Chondrocyte (in vitro differentiated cells): ENCODE results near the gene ATP8A1. TPM values are rescaled to one million over a fixed set of nuclear protein-coding genes. Genes with fewer than 3 reads are reported as not detected.

ENCODE experiments used
- DNase-seq: peaks from one replicate; pipeline ENCODE4 v3.0.0; 2021; ENCODE audit warnings: mixed read lengths, low spot score
- H3K27ac Mint-ChIP-seq: one replicate; pipeline ENCODE4 v1.8.0; 2021; ENCODE audit warnings: mild to moderate bottlenecking, moderate library complexity, mixed read lengths; ENCODE audit not compliant: unreplicated experiment
- H3K27me3 Mint-ChIP-seq: 2 replicates; pipeline ENCODE4 v1.8.0; 2021; ENCODE audit warnings: low read depth, mixed read lengths
- H3K36me3 Mint-ChIP-seq: 2 replicates; pipeline ENCODE4 v1.8.0; 2021; ENCODE audit warnings: low read depth, mixed read lengths
- H3K4me1 Mint-ChIP-seq: 2 replicates; pipeline ENCODE4 v1.8.0; 2021; ENCODE audit warnings: low read depth, mild to moderate bottlenecking, mixed read lengths
- H3K4me3 Mint-ChIP-seq: one replicate; pipeline ENCODE4 v1.8.0; 2021; ENCODE audit warnings: mild to moderate bottlenecking, moderate library complexity, mixed read lengths; ENCODE audit not compliant: unreplicated experiment
- H3K9me3 Mint-ChIP-seq: 2 replicates; pipeline ENCODE4 v1.8.0; 2021; ENCODE audit warnings: low read depth, mixed read lengths
- total RNA-seq: library from RNA; stranded (reverse); gene quantifications from 3 replicates; pipeline ENCODE4 v1.2.1, GENCODE V29; 2021
- TF ChIP-seq, protein P1 (sequence below): fragments of 200-600 bp; sonication (generic); IDR thresholded peaks from 2 replicates; pipeline ENCODE4 v1.5.0; 2021; ENCODE audit warnings: antibody characterized with exemption, mild to moderate bottlenecking, moderate library complexity

ATP8A1 gene
- total RNA-seq, 1 donor from 2014 or later, result 0.25 TPM

DNA sequence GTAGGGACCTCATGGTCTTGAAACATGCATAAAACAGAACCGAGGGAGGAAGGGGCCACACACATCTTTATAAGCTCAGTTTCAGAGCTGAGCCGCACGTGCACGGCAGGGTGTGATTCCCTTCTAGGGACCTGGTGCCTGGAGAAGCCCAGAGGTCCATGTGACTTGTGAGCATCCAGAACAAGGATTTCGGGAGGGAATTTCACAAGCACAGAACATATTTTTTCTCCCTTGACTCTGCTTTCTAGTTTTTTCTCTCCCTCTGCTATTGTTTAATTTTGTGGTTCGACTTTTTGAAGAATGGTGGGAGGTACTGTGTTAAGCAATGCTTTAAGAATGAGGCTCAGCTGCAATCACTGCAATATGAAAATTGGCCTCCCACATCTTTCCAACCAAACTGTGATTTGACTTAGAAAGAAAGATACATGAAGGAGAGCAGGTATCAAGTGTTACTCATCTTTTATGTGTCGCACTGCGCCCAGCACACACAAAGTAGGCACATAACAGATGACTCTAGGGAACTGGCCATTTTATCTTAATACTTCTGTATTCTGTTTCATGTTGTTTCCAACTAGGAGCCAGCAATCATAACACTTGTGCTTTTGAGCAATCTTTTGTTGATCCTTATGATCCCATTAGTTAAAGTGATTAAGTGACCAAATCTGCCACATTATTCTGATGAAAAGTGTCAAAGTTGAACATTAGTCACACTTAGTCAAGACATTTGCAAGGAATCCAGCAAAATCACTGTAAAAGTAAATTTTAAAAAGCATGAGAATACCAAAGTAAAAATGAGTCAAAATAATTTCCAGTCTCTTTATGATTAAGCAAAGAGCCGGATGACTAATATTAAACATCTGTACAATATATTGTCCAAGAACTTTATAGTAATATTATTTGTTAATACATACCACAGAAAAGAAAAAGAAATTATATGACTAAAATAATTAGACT, 173.2 kb downstream of the ATP8A1 start:
- TF ChIP-seq, protein P1, sequence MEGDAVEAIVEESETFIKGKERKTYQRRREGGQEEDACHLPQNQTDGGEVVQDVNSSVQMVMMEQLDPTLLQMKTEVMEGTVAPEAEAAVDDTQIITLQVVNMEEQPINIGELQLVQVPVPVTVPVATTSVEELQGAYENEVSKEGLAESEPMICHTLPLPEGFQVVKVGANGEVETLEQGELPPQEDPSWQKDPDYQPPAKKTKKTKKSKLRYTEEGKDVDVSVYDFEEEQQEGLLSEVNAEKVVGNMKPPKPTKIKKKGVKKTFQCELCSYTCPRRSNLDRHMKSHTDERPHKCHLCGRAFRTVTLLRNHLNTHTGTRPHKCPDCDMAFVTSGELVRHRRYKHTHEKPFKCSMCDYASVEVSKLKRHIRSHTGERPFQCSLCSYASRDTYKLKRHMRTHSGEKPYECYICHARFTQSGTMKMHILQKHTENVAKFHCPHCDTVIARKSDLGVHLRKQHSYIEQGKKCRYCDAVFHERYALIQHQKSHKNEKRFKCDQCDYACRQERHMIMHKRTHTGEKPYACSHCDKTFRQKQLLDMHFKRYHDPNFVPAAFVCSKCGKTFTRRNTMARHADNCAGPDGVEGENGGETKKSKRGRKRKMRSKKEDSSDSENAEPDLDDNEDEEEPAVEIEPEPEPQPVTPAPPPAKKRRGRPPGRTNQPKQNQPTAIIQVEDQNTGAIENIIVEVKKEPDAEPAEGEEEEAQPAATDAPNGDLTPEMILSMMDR, result no peak
- no peaks in the 10 kb centered on the region for H3K36me3 Mint-ChIP-seq
- H3K27me3 Mint-ChIP-seq, result peaks cover 8% of the 10 kb centered on the region
- no peaks in the 10 kb centered on the region for H3K9me3 Mint-ChIP-seq
- no peak overlapping the region for H3K4me3 Mint-ChIP-seq
- H3K27ac Mint-ChIP-seq, result no peak overlapping the region
- peaks cover 23% of the 10 kb centered on the region for H3K4me1 Mint-ChIP-seq
- DNase-seq, result no peak

DNA sequence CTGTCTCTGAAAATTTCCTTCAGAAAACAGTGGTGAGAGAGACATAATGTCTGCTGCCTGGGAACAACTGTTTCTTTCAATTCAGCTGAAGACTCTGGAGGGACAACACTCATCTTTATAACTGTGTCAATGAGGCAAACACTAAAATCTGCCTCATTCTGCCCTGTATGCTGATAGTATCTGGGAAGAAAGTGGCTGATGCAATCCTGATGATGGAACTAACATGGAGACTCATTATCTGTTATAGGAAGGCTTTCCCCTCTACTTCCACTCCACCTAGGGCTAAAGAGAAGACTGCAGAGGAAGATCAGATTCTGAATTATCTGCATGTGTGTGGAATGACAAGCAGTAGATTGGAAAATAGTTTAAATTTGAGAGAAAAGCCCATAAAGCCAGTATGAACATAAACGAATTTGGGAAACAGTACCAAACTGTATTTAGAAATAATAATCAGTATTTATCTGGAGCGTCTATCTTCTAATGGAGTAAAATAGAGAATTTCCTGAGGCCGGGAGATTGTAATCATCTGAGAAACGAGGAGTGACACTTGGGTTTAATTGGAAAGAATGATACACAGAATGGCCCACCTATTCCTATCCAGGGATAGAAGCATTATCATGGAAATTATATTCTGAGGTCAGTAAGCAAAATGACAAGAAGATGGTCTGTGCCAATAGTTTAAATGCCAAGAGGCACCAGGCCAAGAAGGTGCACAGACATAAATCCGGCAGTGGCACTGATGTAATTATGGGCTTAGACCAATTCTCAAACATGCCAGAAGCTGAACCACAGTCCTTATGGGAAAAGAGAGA, 174.2 kb downstream of the ATP8A1 start:
- no peak overlapping the region for H3K27ac Mint-ChIP-seq
- H3K4me3 Mint-ChIP-seq, result no peak overlapping the region
- no peak for DNase-seq
- H3K36me3 Mint-ChIP-seq, result no peaks in the 10 kb centered on the region
- peaks cover 28% of the 10 kb centered on the region for H3K4me1 Mint-ChIP-seq
- no peaks in the 10 kb centered on the region for H3K9me3 Mint-ChIP-seq
- TF ChIP-seq, protein P1, result no peak
- no peaks in the 10 kb centered on the region for H3K27me3 Mint-ChIP-seq

DNA sequence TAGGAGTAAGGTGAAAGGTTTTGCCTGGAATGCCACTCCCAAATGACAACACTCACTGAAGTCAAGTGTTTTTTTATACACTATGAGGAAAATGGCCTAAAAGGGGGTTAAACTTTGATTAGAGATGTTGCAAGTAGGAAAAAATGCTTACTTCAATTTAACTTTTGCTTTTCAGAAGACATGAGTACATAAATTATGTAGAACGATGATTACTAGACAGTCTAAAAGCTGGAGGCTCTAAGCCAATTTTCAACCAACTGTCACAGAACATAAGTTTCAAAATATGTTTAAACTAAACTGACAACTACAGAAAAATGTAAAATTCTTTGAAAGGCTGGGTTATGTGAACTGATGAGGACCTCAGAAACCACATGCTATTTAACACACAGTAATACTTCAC, 176.2 kb downstream of the ATP8A1 start:
- Mint-ChIP-seq H3K4me1 (peaks cover 28% of the 10 kb centered on the region), H3K4me3 (no peak overlapping the region), H3K9me3 (no peaks in the 10 kb centered on the region), H3K27me3 (no peaks in the 10 kb centered on the region), H3K27ac (no peak overlapping the region), H3K36me3 (no peaks in the 10 kb centered on the region)
- DNase-seq, result no peak
- TF ChIP-seq, protein P1, result no peak

DNA sequence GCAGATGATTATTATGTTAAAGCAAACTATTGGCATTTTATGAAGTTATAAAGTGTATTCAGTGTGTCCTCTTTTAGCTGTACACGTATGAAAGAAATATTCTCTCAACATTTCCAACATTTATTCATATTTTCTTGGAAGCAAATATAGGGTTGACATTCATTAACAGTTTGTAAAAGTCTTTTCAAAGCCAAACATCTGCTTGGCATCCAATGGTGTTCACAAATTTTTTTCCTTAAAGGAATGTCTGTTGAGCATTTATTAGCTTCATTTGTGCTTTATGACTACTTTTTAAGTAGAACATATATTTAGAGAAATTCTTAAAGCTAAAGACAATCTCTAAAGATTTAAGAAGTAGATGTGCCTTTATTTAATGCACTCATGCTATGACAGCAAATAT, 176.6 kb downstream of the ATP8A1 start:
- H3K9me3 Mint-ChIP-seq, result no peaks in the 10 kb centered on the region
- peaks cover 28% of the 10 kb centered on the region for H3K4me1 Mint-ChIP-seq
- H3K27me3 Mint-ChIP-seq, result no peaks in the 10 kb centered on the region
- H3K36me3 Mint-ChIP-seq, result no peaks in the 10 kb centered on the region
- no peak for DNase-seq
- TF ChIP-seq, protein P1, result no peak
- no peak overlapping the region for H3K4me3 Mint-ChIP-seq
- H3K27ac Mint-ChIP-seq, result no peak overlapping the region

DNA sequence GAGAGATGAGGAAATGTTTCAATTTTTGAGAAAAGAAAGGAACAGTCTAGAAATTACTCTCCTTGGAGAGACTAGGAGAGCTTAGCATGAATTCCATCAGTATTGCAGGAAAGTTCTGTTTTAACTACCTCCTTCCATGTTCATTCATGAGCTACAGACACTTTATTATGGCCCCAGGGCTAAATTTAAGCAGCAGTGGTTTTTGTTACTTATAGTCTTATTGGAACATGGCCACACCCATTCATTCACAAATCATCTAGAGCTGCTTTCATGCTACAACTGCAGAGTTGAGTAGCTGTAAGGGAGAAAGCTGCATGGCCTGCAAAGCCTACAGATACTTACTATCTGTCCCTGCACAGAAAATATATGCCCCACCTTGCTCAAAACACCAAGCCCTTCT, 178.0 kb downstream of the ATP8A1 start:
- TF ChIP-seq, protein P1, result no peak
- peaks cover 28% of the 10 kb centered on the region for H3K4me1 Mint-ChIP-seq
- H3K9me3 Mint-ChIP-seq, result no peaks in the 10 kb centered on the region

More for the DNA sequence above, 178.0 kb downstream of the ATP8A1 start:
- Mint-ChIP-seq H3K4me3 (no peak overlapping the region), H3K36me3 (no peaks in the 10 kb centered on the region), H3K27me3 (no peaks in the 10 kb centered on the region), H3K27ac (no peak overlapping the region)
- no peak for DNase-seq
